Muscle layer of colon (tissue), 2 donors: Measurements from ENCODE around the gene RECQL5.
A peak's percentile ranks its signal among the peaks of the same experiment; 100 is the strongest.

ENCODE experiments used
- H3K27ac ChIP-seq: one replicate; pipeline ENCODE4 v1.7.0; 2013; ENCODE audit warnings: low read depth, mild to moderate bottlenecking, low read length, moderate library complexity
- H3K27me3 ChIP-seq, 2 donors: one replicate each; pipeline ENCODE4 v1.7.0; 2013; ENCODE audit warnings: low read length in 2 of 2, mild to moderate bottlenecking in 2 of 2; ENCODE audit not compliant: insufficient read depth in 2 of 2, control insufficient read depth in 1 of 2
- H3K36me3 ChIP-seq: one replicate; pipeline ENCODE4 v1.7.0; 2013; ENCODE audit warnings: mild to moderate bottlenecking, low read length; ENCODE audit not compliant: insufficient read depth
- H3K4me1 ChIP-seq: one replicate; pipeline ENCODE4 v1.7.0; 2013; ENCODE audit warnings: mild to moderate bottlenecking, low read length; ENCODE audit not compliant: insufficient read depth
- H3K4me3 ChIP-seq, 2 donors: one replicate each; pipeline ENCODE4 v1.7.0; 2013; ENCODE audit warnings: low read length in 2 of 2, low read depth in 1 of 2, mild to moderate bottlenecking in 1 of 2, moderate library complexity in 1 of 2
- H3K9ac ChIP-seq: one replicate; pipeline ENCODE4 v1.7.0; 2013; ENCODE audit warnings: low read length
- H3K9me3 ChIP-seq: one replicate; pipeline ENCODE4 v1.7.0; 2013; ENCODE audit warnings: mild to moderate bottlenecking, low read length
- donor health status: abdominal sarcoma.
- donor health status: Adenocarcinoma of cecum.

The RECQL5 gene

GRCh38 chr17:75666959-75667790 lies at the start of gene RECQL5, which contains the start of gene SAP30BP:
Gene RECQL5 (minus strand): TSS chr17:75667154. CDS start chr17:75666557, 597 bp downstream.
Gene SAP30BP (plus strand): TSS chr17:75667338. CDS start chr17:75667373, 35 bp downstream.
- H3K27me3 ChIP-seq = no peaks in the 10 kb centered on the region
- H3K27ac ChIP-seq = peak within 1 kb of the TSS; percentile 84
- no peaks in the 10 kb centered on the region for H3K9me3 ChIP-seq
- peak within 1 kb of the TSS; percentile 88 to 96 for H3K4me3 ChIP-seq
- peak within 1 kb of the TSS; percentile 90 for H3K9ac ChIP-seq
- peaks cover 32% of the 10 kb centered on the region for H3K36me3 ChIP-seq
- H3K4me1 ChIP-seq = peaks cover 19% of the 10 kb centered on the region

- H3K9me3 ChIP-seq = no peaks in the 10 kb centered on the region
- H3K4me3 ChIP-seq = no peak overlapping the region
- H3K27ac ChIP-seq = no peak overlapping the region
- H3K4me1 ChIP-seq = no peaks in the 10 kb centered on the region
- H3K36me3 ChIP-seq = peaks cover 13% of the 10 kb centered on the region
- H3K9ac ChIP-seq = no peak overlapping the region
- H3K27me3 ChIP-seq = no peaks in the 10 kb centered on the region
These were observed 45.5 kb upstream of the RECQL5 start for GRCh38 chr17:75712446-75712845.

DNA sequence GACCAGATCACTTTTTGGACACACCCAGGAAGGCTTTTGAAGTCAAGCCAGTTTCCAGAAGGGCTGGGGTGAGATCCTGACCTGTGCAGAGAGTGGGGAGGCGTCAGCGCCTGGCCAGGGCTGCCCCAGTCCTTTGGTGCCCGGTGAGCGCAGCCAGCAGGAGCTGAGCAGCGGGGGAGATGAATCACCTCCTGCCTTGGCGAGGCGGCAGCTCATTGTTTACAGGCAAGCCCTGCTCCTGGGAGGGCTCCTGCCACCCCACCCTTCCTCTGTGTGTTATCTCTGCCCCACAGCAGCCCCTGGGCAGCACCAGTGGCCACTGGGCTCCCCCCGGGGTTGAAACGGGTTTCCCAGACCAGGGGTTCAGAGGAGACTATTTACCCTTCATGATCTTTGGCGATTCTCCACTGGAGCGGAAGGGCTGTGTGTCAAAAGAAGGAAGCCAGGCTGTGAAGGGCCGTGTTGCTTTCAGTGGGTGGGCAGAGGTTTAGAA lies 40.2 kb upstream of the RECQL5 start:
- H3K9me3 ChIP-seq = no peaks in the 10 kb centered on the region
- peak overlapping the region; percentile 34 for H3K27ac ChIP-seq
- no peak overlapping the region for H3K9ac ChIP-seq
- peaks cover 65% of the 10 kb centered on the region for H3K36me3 ChIP-seq
- no peaks in the 10 kb centered on the region for H3K27me3 ChIP-seq
- no peak overlapping the region for H3K4me3 ChIP-seq
- no peaks in the 10 kb centered on the region for H3K4me1 ChIP-seq

- Histone ChIP-seq H3K4me1 (no peaks in the 10 kb centered on the region), H3K9ac (no peak overlapping the region), H3K27ac (no peak overlapping the region), H3K4me3 (no peak overlapping the region), H3K27me3 (no peaks in the 10 kb centered on the region), H3K36me3 (peaks cover 74% of the 10 kb centered on the region), H3K9me3 (no peaks in the 10 kb centered on the region)
These were observed 39.2 kb upstream of the RECQL5 start for GRCh38 chr17:75706042-75706728.

DNA sequence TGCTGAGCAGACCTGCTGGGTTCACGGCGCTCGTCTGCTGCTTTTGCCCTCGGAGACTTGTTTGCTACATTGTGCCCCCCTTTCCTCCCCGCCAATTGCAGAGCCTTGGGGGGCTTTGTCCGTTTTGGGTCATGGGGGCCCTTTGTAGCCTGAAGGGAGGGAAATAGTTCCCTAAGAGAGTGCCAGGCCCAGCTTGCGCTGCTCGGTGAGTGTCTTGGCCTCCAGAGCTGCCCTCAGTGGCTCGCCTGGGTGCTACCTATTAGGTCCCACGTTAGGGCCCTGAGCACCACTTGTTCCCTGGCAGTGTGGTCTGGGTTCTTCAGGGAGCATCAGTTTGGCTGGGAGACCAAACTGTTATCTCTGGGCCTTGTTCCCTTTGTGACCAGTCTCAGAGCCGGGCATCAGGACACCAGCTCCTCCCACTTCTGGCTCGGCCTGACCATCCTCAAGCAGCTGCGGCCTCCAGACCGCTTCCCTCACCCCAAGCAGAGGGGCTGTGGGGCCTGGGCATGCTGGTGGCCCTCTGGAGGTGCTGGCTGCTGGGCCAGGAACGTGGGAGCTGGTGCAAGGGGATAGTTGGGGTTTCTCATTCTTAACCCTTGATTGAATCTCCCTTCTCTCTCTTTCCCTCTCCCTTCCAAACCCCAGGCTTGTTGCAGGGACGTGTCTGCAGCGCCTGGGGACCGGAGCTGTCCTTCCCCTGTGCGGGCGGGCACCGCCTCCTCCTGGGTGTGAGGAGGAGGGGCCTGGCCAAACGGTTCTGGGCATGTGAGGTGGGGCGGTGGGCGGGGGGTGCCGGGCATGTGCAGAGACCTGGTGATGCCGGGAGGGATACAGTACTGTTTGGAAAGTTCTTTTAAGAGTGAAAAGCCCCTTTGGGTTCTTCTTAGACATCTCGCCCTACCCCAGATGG lies 38.3 kb upstream of the RECQL5 start:
- Histone ChIP-seq H3K27ac (no peak overlapping the region), H3K4me1 (peaks cover 2% of the 10 kb centered on the region), H3K36me3 (peaks cover 84% of the 10 kb centered on the region), H3K4me3 (no peak overlapping the region), H3K9ac (no peak overlapping the region), H3K9me3 (no peaks in the 10 kb centered on the region), H3K27me3 (no peaks in the 10 kb centered on the region)

GRCh38 chr17:75703591-75703990 lies 36.6 kb upstream of the RECQL5 start:
- H3K9me3 ChIP-seq = no peaks in the 10 kb centered on the region
- no peak overlapping the region for H3K9ac ChIP-seq
- no peak overlapping the region for H3K4me3 ChIP-seq
- H3K4me1 ChIP-seq = peaks cover 11% of the 10 kb centered on the region
- no peaks in the 10 kb centered on the region for H3K27me3 ChIP-seq
- H3K27ac ChIP-seq = no peak overlapping the region
- H3K36me3 ChIP-seq = peaks cover 88% of the 10 kb centered on the region

- H3K27ac ChIP-seq = no peak overlapping the region
These were observed 36.2 kb upstream of the RECQL5 start for GRCh38 chr17:75703191-75703590.

GRCh38 chr17:75701288-75701687 lies 34.3 kb upstream of the RECQL5 start:
- Histone ChIP-seq H3K9me3 (no peaks in the 10 kb centered on the region), H3K36me3 (peaks cover 72% of the 10 kb centered on the region), H3K27ac (no peak overlapping the region), H3K4me3 (no peak overlapping the region), H3K9ac (no peak overlapping the region), H3K4me1 (peaks cover 15% of the 10 kb centered on the region), H3K27me3 (no peaks in the 10 kb centered on the region)

More at GRCh38 chr17:75703191-75703590, 36.2 kb upstream of the RECQL5 start:
- Histone ChIP-seq H3K4me3 (no peak overlapping the region), H3K9ac (no peak overlapping the region), H3K27me3 (no peaks in the 10 kb centered on the region), H3K4me1 (peaks cover 11% of the 10 kb centered on the region), H3K36me3 (peaks cover 84% of the 10 kb centered on the region), H3K9me3 (no peaks in the 10 kb centered on the region)

- Histone ChIP-seq H3K9ac (no peak overlapping the region), H3K36me3 (peaks cover 61% of the 10 kb centered on the region), H3K4me1 (peaks cover 35% of the 10 kb centered on the region), H3K27me3 (no peaks in the 10 kb centered on the region), H3K9me3 (no peaks in the 10 kb centered on the region), H3K4me3 (no peak overlapping the region), H3K27ac (no peak overlapping the region)
These were observed 31.7 kb upstream of the RECQL5 start for GRCh38 chr17:75698659-75699058.

DNA sequence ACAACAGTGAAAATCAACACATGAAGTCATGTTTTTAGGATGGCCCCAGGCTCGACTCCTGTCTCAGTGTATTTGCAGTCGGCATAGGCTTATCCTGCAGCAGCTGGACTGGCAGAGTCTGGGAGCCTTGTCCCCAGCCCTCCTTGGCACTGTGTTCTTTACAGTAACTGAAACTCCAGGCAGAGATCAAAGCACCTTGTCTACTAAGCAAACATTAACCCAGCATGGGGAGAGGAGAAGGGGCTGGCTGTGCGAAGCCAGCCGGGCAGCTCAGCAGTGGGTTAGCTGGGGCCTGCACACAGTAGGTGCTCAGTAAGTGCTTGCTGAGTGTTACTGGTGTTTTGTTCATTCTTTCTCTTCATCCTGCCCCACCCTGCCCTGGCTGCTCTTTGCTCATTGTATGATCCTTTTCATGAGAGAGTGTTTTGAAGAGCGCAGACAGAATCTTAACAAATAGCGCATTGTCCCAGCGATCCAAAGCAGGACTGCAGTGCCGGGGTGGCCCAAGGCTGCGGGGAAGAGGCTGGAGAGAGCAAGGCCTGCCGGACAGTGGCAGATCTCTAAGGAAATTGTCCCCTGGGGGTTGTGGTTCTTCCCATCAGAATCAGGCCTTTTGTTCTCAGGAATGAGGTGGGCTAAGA lies 30.8 kb upstream of the RECQL5 start:
- Histone ChIP-seq H3K27ac (no peak overlapping the region), H3K27me3 (no peaks in the 10 kb centered on the region), H3K4me1 (peaks cover 44% of the 10 kb centered on the region), H3K36me3 (peaks cover 52% of the 10 kb centered on the region), H3K4me3 (no peak overlapping the region), H3K9me3 (no peaks in the 10 kb centered on the region), H3K9ac (no peak overlapping the region)
